Neural progenitor cell (in vitro differentiated cells): ENCODE results near the gene PTPRCAP. TPM values are rescaled to one million over a fixed set of nuclear protein-coding genes. Genes with fewer than 3 reads are reported as not detected.

Experiments
- DNase-seq: peaks from one replicate; pipeline ENCODE4 v3.0.0-alpha.2; 2016; ENCODE audit warnings: low spot score
- H2AFZ ChIP-seq: fragments of 200-600 bp; sonication (generic); replicated peaks from 2 replicates; pipeline ENCODE4 v1.6.1; 2016; ENCODE audit warnings: antibody characterized with exemption
- H3F3A ChIP-seq: fragments of 200-600 bp; sonication (generic); 2 replicates; pipeline ENCODE4 v1.6.1; 2016; ENCODE audit warnings: antibody characterized with exemption, low read depth
- H3K27ac ChIP-seq: fragments of 200-600 bp; sonication (generic); 2 replicates; pipeline ENCODE4 v1.5.1; 2016; ENCODE audit warnings: mild to moderate bottlenecking
- H3K27me3 ChIP-seq: fragments of 200-600 bp; sonication (generic); 2 replicates; pipeline ENCODE4 v1.6.1; 2016; ENCODE audit warnings: mild to moderate bottlenecking, moderate library complexity
- H3K36me3 ChIP-seq: fragments of 200-600 bp; sonication (generic); 2 replicates; pipeline ENCODE4 v1.5.1; 2016
- H3K4me1 ChIP-seq: fragments of 200-600 bp; sonication (generic); 2 replicates; pipeline ENCODE4 v1.6.1; 2016; ENCODE audit warnings: mixed run types
- H3K4me2 ChIP-seq: fragments of 200-600 bp; sonication (generic); 2 replicates; pipeline ENCODE4 v1.6.1; 2016
- H3K4me3 ChIP-seq: fragments of 200-600 bp; sonication (generic); 2 replicates; pipeline ENCODE4 v1.5.1; 2016
- H3K79me2 ChIP-seq: fragments of 200-600 bp; sonication (generic); 2 replicates; pipeline ENCODE4 v1.6.1; 2016; ENCODE audit warnings: low read depth
- H3K9ac ChIP-seq: fragments of 200-600 bp; sonication (generic); 2 replicates; pipeline ENCODE4 v1.6.1; 2016
- H3K9me3 ChIP-seq: fragments of 200-600 bp; sonication (generic); 2 replicates; pipeline ENCODE4 v1.5.1; 2016; ENCODE audit warnings: low read depth
- H4K20me1 ChIP-seq: fragments of 200-600 bp; sonication (generic); 2 replicates; pipeline ENCODE4 v1.6.1; 2016; ENCODE audit warnings: low read depth
- H3K27ac Mint-ChIP-seq: 3 replicates; pipeline ENCODE4 v1.8.0; 2021; ENCODE audit warnings: mixed read lengths
- H3K27me3 Mint-ChIP-seq: 2 replicates; pipeline ENCODE4 v1.8.0; 2022; ENCODE audit warnings: low read depth, mild to moderate bottlenecking, inconsistent platforms, moderate library complexity, mixed read lengths; ENCODE audit not compliant: insufficient read depth
- H3K36me3 Mint-ChIP-seq: 3 replicates; pipeline ENCODE4 v1.8.0; 2021; ENCODE audit warnings: mixed read lengths
- H3K4me1 Mint-ChIP-seq: 3 replicates; pipeline ENCODE4 v1.8.0; 2021; ENCODE audit warnings: mixed read lengths
- H3K4me3 Mint-ChIP-seq: 3 replicates; pipeline ENCODE4 v1.8.0; 2021; ENCODE audit warnings: mild to moderate bottlenecking, moderate library complexity, mixed read lengths
- H3K9me3 Mint-ChIP-seq: 3 replicates; pipeline ENCODE4 v1.8.0; 2020; ENCODE audit warnings: mixed read lengths
- CTCF ChIP-seq: fragments of 200-600 bp; sonication (generic); IDR thresholded peaks from 2 replicates; pipeline ENCODE4 v1.5.1; 2017; ENCODE audit warnings: antibody characterized with exemption, mild to moderate bottlenecking
- EZH2 ChIP-seq: fragments of 200-600 bp; sonication (generic); IDR thresholded peaks from 2 replicates; pipeline ENCODE4 v1.6.1; 2017; ENCODE audit warnings: antibody characterized with exemption, mild to moderate bottlenecking, moderate library complexity
- EZH2phosphoT487 ChIP-seq: fragments of 200-600 bp; sonication (generic); IDR thresholded peaks from 2 replicates; pipeline ENCODE4 v1.6.1; 2017; ENCODE audit warnings: antibody characterized with exemption
- total RNA-seq: library from RNA; depleted of rRNA; stranded (reverse); fragments of >200 nt; gene quantifications from 2 replicates; pipeline ENCODE4 v1.2.3, GENCODE V29; 2015; ENCODE audit warnings: low replicate concordance

PTPRCAP gene
- total RNA-seq, 1 donor from 2014 or later: not detected

GRCh38 chr11:67419325-67420049 is 18.0 kb downstream of the PTPRCAP start:
- H3K27me3 Mint-ChIP-seq: peaks cover 25% of the 10 kb centered on the region
- Histone ChIP-seq H2AFZ (no peak overlapping the region), H3K4me2 (peak overlapping the region; percentile 86), H3K27me3 (peaks cover 48% of the 10 kb centered on the region), H4K20me1 (no peaks in the 10 kb centered on the region), H3K9ac (no peak overlapping the region), H3K9me3 (no peaks in the 10 kb centered on the region), H3K4me1 (peaks cover 9% of the 10 kb centered on the region), H3F3A (peaks cover 13% of the 10 kb centered on the region), H3K79me2 (no peaks in the 10 kb centered on the region), H3K27ac (no peak overlapping the region), H3K4me3 (no peak overlapping the region), H3K36me3 (no peaks in the 10 kb centered on the region)
- peak overlapping the region; percentile 81 for H3K4me3 Mint-ChIP-seq
- H3K9me3 Mint-ChIP-seq: no peaks in the 10 kb centered on the region
- no peaks in the 10 kb centered on the region for H3K36me3 Mint-ChIP-seq
- H3K27ac Mint-ChIP-seq: no peak overlapping the region
- peaks cover 25% of the 10 kb centered on the region for H3K4me1 Mint-ChIP-seq
- DNase-seq: no peak
- TF ChIP-seq CTCF: no peak

- Histone ChIP-seq H3K27ac (no peak overlapping the region), H3K4me3 (no peak overlapping the region), H2AFZ (no peak overlapping the region), H3K4me1 (peaks cover 9% of the 10 kb centered on the region), H3K9me3 (no peaks in the 10 kb centered on the region), H3K36me3 (no peaks in the 10 kb centered on the region), H4K20me1 (no peaks in the 10 kb centered on the region), H3K27me3 (peaks cover 56% of the 10 kb centered on the region), H3K4me2 (no peak overlapping the region), H3K79me2 (no peaks in the 10 kb centered on the region), H3K9ac (no peak overlapping the region), H3F3A (peaks cover 13% of the 10 kb centered on the region)
- Mint-ChIP-seq H3K27me3 (peaks cover 25% of the 10 kb centered on the region), H3K4me3 (no peak overlapping the region), H3K36me3 (no peaks in the 10 kb centered on the region), H3K4me1 (peaks cover 24% of the 10 kb centered on the region), H3K27ac (no peak overlapping the region), H3K9me3 (no peaks in the 10 kb centered on the region)
- DNase-seq: no peak
- TF ChIP-seq EZH2phosphoT487 (no peak), EZH2 (no peak), CTCF (no peak)
Observed at GRCh38 chr11:67418476-67419281, 18.8 kb downstream of the PTPRCAP start.

DNA sequence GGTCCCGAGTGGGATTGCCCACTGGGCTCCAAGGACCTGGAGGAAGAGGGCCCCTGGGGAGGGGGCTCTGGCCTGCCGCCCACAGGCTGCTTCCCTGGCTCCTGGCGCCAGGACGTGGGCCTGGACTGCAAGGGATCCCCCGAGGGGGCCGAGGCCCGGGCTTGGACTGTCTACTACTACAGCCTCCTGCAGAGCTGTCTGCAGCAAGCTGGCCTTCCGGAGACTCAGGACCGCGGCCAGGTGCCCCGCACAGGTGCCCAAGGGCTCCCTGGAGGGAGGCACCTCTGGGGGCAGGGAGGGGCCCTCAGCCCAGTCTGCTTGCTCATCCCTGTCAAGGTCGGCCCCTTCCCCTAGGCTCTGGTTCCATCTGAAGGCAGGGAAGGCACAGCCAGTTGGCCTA is 20.1 kb downstream of the PTPRCAP start:
- no peak overlapping the region for H3K9ac ChIP-seq

More for the DNA sequence above, 20.1 kb downstream of the PTPRCAP start:
- Histone ChIP-seq H3F3A (peaks cover 17% of the 10 kb centered on the region), H3K79me2 (no peaks in the 10 kb centered on the region), H4K20me1 (no peaks in the 10 kb centered on the region), H3K4me1 (peaks cover 9% of the 10 kb centered on the region), H2AFZ (no peak overlapping the region), H3K9me3 (no peaks in the 10 kb centered on the region), H3K4me3 (no peak overlapping the region), H3K4me2 (no peak overlapping the region), H3K27me3 (peaks cover 56% of the 10 kb centered on the region), H3K27ac (no peak overlapping the region), H3K36me3 (no peaks in the 10 kb centered on the region)
- Mint-ChIP-seq H3K27me3 (peaks cover 23% of the 10 kb centered on the region), H3K4me3 (no peak overlapping the region), H3K36me3 (no peaks in the 10 kb centered on the region), H3K9me3 (no peaks in the 10 kb centered on the region), H3K27ac (no peak overlapping the region), H3K4me1 (peaks cover 22% of the 10 kb centered on the region)
- TF ChIP-seq EZH2phosphoT487 (no peak), EZH2 (no peak)
- no peak for DNase-seq
